NB4 (cell line): ENCODE results near the gene DMBX1.
A peak's percentile ranks its signal among the peaks of the same experiment; 100 is the strongest.

ENCODE experiments used
- DNase-seq: peaks from one replicate; pipeline ENCODE4 v3.0.0; 2010; ENCODE audit warnings: low read depth
- H3K4me3 ChIP-seq: one replicate; pipeline ENCODE4 v1.5.1; 2011; ENCODE audit warnings: mild to moderate bottlenecking, low read depth, low read length, moderate library complexity
- MYC ChIP-seq: IDR thresholded peaks from 2 replicates; pipeline ENCODE4 v1.6.1; 2011; ENCODE audit warnings: low read depth, low read length
- POLR2A ChIP-seq: IDR thresholded peaks from 2 replicates; pipeline ENCODE4 v1.6.1; 2011; ENCODE audit warnings: mild to moderate bottlenecking; ENCODE audit not compliant: insufficient read length; ENCODE audit errors: extremely low read depth
- TF ChIP-seq, protein P1 (sequence below): IDR thresholded peaks from one replicate; pipeline ENCODE4 v1.5.1; 2012; ENCODE audit warnings: low read depth, low read length
- TF ChIP-seq, protein P2 (sequence below): IDR thresholded peaks from 2 replicates; pipeline ENCODE4 v1.6.1; 2011; ENCODE audit warnings: low read depth, low read length

The DMBX1 gene

DNA sequence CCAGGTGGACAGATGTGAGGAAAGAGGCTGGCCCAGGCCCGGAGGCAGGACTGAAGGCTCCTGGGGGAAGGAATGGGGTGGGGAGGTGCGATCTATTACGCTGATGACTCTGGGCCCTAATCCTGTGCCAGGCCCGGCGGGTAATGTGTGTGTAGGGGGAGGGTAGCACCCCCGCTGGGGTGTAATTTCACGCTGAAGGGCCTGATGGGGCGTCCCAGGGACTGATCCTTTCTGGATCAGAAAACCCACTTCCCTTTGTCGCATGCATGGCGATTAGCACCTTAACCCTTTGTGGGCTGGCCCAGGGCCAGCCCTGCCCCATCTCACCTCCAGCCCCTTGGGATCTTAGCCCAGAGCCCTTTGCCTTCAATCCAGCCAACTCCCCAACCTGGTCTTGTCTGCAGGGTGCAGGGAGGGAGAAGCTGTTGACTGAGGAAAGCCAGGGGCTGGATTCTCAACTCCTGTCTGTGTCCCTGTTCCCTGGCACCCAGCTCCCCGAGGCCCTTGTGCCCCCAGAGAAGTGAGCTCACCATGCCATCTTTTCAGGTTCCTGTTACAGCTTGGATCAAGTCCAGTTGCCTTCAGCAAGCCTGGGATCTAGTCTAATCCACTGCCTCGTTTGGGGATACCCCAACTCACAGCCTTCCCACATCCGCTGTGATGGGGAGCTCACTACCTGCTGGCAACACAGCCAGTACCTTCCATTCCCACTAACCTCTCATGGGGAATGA, 35.8 kb downstream of the DMBX1 start:
- no peak overlapping the region for H3K4me3 ChIP-seq
- DNase-seq: no peak
- no peak for TF ChIP-seq MYC
- TF ChIP-seq POLR2A: no peak
- TF ChIP-seq, protein P1, sequence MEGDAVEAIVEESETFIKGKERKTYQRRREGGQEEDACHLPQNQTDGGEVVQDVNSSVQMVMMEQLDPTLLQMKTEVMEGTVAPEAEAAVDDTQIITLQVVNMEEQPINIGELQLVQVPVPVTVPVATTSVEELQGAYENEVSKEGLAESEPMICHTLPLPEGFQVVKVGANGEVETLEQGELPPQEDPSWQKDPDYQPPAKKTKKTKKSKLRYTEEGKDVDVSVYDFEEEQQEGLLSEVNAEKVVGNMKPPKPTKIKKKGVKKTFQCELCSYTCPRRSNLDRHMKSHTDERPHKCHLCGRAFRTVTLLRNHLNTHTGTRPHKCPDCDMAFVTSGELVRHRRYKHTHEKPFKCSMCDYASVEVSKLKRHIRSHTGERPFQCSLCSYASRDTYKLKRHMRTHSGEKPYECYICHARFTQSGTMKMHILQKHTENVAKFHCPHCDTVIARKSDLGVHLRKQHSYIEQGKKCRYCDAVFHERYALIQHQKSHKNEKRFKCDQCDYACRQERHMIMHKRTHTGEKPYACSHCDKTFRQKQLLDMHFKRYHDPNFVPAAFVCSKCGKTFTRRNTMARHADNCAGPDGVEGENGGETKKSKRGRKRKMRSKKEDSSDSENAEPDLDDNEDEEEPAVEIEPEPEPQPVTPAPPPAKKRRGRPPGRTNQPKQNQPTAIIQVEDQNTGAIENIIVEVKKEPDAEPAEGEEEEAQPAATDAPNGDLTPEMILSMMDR: no peak
- TF ChIP-seq, protein P2, sequence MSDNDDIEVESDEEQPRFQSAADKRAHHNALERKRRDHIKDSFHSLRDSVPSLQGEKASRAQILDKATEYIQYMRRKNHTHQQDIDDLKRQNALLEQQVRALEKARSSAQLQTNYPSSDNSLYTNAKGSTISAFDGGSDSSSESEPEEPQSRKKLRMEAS: no peak

DNA sequence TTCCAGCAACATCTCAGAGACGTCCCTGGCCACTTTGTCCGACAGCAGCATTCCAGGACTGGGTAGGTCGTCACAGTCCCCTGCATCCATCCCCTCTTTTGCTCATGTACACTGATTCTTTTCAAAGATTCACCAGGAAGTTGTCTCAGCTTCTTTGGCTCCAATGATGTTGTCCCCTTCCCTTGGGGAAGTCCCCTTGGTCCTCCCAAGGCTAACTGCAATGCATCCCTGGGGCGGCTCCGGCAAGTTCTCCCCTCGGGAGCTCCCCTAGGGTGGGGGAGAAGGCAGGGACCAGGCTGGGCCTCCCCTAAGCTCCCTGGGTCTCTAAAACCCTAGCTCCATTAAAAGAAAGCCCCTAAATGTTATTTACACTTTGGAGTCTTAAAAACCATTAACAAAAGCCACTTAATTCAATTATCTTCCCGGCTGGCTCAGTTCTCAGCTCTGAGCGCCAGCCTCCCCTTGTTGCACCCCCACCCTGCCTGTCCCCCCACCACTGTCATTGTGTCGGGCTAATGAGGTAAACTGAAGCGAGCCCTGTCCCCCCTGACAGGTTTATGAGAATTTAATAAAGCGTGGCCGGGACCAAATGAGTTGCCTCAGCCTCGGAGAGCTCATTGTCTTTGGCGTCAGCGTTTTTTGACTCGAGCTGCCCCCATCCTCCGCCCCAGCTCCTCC, 36.5 kb downstream of the DMBX1 start:
- no peak overlapping the region for H3K4me3 ChIP-seq
- no peak for DNase-seq
- TF ChIP-seq MYC (no peak), POLR2A (no peak)
- TF ChIP-seq, protein P2: no peak
- TF ChIP-seq, protein P1: no peak

DNA sequence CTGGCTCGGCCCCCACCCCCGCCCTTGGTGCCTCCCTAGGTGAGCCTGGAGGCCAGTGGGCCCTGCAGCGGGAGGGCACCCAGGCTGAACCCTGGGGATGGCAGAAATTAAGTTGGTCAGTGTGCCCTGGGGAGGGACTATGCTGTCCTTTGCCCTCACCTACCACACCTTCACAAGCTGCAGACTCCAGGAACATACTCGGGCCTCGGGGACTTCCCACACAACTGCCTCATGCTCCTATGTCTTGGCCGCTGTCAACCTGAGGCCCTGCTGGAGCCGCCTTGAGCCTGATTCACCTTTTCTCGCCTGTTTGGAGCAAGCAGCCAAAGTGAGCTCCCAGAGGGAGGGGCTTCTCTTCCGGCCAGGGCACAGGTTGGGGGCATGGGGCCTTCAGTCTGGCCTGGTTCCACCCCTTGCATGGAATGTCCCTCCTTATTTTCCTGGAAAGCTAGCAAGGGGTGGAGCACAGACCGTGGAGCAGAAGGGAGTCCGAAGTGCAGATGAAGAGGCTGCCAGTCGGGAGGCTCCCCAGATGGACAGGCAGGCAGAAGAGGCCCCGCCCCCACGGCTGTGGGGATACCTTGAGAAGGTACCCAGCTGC, 37.2 kb downstream of the DMBX1 start:
- TF ChIP-seq, protein P2: no peak
- TF ChIP-seq POLR2A (no peak), MYC (no peak)
- TF ChIP-seq, protein P1: no peak
- DNase-seq: no peak
- H3K4me3 ChIP-seq: no peak overlapping the region

DNA sequence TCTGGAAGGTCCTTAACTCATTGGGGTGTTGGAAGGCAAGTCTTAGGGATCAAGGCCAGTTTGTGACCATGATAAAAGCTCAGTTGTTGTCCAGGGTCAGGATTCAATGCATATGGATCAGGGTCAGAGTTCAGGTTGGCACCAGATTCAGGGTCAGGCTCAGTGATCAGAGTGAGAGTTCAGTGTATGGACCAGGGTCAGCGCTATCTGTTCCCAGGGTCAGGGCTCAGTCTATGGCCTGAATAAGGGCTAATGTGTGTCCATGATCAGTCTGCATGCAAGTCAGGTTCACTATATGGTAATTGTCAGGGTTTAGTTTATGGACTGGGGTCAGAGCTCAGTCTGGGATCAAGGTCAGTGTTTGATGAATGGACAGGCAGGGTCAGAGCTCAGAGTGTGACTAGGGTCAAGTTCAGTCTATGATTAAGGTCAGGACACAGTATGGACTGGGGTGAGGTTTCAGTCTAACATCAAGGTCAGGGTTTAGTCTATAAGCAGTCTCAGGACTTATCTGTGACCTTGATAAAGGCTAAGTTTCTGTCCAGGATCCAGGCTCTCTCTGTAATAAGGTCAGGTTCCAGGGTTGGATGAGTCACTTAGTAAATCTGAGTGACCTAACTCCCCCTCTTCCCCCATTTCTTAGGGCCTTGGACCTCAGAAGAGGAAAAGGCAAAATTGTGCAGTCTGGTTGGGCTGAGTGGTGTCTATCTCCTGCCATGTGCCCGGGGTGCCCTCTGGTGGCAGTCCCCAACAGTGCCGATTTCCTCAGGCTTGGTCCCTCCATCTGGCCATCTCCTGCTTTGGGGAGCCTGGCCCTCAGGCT, 38.0 kb downstream of the DMBX1 start:
- peak; percentile 76 for DNase-seq
- H3K4me3 ChIP-seq: no peak overlapping the region
- TF ChIP-seq POLR2A (no peak), MYC (no peak; the same call in 1 of the 2 replicates)
- TF ChIP-seq, protein P2: peak; percentile 78
- TF ChIP-seq, protein P1: peak; percentile 77

DNA sequence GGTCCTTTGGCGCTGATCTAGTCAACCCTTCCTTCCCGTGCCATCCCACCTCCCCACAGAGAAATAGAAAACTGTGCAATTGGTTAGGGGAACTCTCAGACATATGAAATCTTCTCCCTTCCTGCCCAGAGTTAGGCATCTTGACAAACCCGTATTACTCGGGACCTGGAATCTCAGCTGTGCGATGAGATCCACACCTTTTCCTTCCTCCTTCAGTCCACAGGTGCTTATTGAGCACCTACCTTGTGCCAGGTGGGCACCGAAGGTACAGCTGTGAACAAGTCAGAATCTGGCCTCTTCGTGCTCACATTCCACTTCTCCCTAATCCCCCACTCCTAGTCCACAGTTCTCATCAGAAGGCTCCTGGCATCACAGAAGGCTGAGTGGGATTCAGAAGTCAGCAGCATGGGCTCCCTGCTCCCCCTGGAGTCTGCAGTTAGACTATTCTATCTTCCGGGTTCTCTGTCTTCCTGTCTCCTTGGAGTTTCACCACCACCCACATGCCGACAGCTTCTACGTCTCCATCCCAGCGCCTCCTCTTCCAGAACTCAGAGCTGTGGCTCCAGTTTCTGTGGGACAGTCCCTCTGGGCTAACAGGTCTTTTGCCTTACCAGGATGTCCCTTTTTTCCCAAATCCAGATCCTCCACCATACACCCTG, 38.8 kb downstream of the DMBX1 start:
- TF ChIP-seq, protein P1: peak; percentile 16
- TF ChIP-seq, protein P2: no peak
- H3K4me3 ChIP-seq: no peak overlapping the region
- DNase-seq: peak; percentile 25
